Keratinocyte (primary cell): ENCODE results near the gene SDHAF1. TPM values are rescaled to one million over a fixed set of nuclear protein-coding genes. Genes with fewer than 3 reads are reported as not detected.

ENCODE experiments used
- DNase-seq: peaks from one replicate; pipeline ENCODE4 v3.0.0-alpha.2; 2011; ENCODE audit warnings: low read depth, missing footprints, low spot score
- FAIRE-seq: peaks from 2 replicates; lab custom pipeline; 2011; peaks lifted over from hg19 to GRCh38; lab: Jason Lieb, UNC
- H2AFZ ChIP-seq: 2 replicates; pipeline ENCODE4 v1.6.0; 2012; ENCODE audit warnings: low read length, control low read depth, inconsistent platforms; ENCODE audit not compliant: control insufficient read depth
- H3K27ac ChIP-seq: 2 replicates; pipeline ENCODE4 v1.5.1; 2011; ENCODE audit warnings: low read length; ENCODE audit not compliant: control insufficient read depth, insufficient read depth
- H3K27me3 ChIP-seq: 3 replicates; pipeline ENCODE4 v1.6.0; 2011; ENCODE audit warnings: low read length; ENCODE audit not compliant: control insufficient read depth, insufficient read depth; ENCODE audit errors: extremely low read depth
- H3K36me3 ChIP-seq, 2 experiments: 2 replicates in 1 of 2; 3 replicates in 1 of 2; pipeline ENCODE4 v1.5.1; 2011; ENCODE audit warnings: low read length in 2 of 2, mild to moderate bottlenecking in 1 of 2; ENCODE audit not compliant: control insufficient read depth in 2 of 2, insufficient read depth in 2 of 2; ENCODE audit errors: extremely low read depth in 1 of 2
- H3K4me1 ChIP-seq: 3 replicates; pipeline ENCODE4 v1.5.1; 2011; ENCODE audit warnings: low read length; ENCODE audit not compliant: control insufficient read depth, insufficient read depth; ENCODE audit errors: extremely low read depth
- H3K4me2 ChIP-seq: 3 replicates; pipeline ENCODE4 v1.6.0; 2011; ENCODE audit warnings: low read depth, low read length; ENCODE audit not compliant: control insufficient read depth, insufficient read depth; ENCODE audit errors: extremely low read depth
- H3K4me3 ChIP-seq, 3 experiments: fragments of 200-600 bp in 1 of 3; sonication (generic) in 1 of 3; 2 replicates in 2 of 3; 3 replicates in 1 of 3; pipeline ENCODE4 v1.5.1; 2011 to 2016; ENCODE audit warnings: low read length in 3 of 3, mild to moderate bottlenecking in 3 of 3, control low read depth in 2 of 3, inconsistent platforms in 1 of 3, low read depth in 1 of 3, mixed read lengths in 1 of 3, mixed run types in 1 of 3, moderate library complexity in 1 of 3; ENCODE audit not compliant: control insufficient read depth in 2 of 3, insufficient read depth in 2 of 3; ENCODE audit errors: extremely low read depth in 1 of 3
- H3K79me2 ChIP-seq: 2 replicates; pipeline ENCODE4 v1.6.0; 2012; ENCODE audit warnings: low read length; ENCODE audit not compliant: control insufficient read depth, insufficient read depth
- H3K9ac ChIP-seq: 3 replicates; pipeline ENCODE4 v1.6.0; 2011; ENCODE audit warnings: low read length; ENCODE audit not compliant: control insufficient read depth, insufficient read depth; ENCODE audit errors: extremely low read depth
- H3K9me1 ChIP-seq: 3 replicates; pipeline ENCODE4 v1.6.0; 2011; ENCODE audit warnings: low read length; ENCODE audit not compliant: control insufficient read depth, insufficient read depth; ENCODE audit errors: extremely low read depth
- H3K9me3 ChIP-seq: 2 replicates; pipeline ENCODE4 v1.5.1; 2012; ENCODE audit warnings: low read depth, low read length; ENCODE audit not compliant: control insufficient read depth
- H4K20me1 ChIP-seq: 3 replicates; pipeline ENCODE4 v1.6.0; 2011; ENCODE audit warnings: low read length; ENCODE audit not compliant: control insufficient read depth, insufficient read depth; ENCODE audit errors: extremely low read depth
- CTCF ChIP-seq, 3 experiments: IDR thresholded peaks in 1 of 3; conservative IDR thresholded peaks in 1 of 3; optimal IDR thresholded peaks in 1 of 3; 2 replicates in 2 of 3; 3 replicates in 1 of 3; pipeline versions ENCODE3 to v1.5.1; 2011; ENCODE audit warnings: low read length in 3 of 3, mild to moderate bottlenecking in 3 of 3, moderate library complexity in 2 of 3, control low read depth in 1 of 3, inconsistent platforms in 1 of 3; ENCODE audit not compliant: insufficient read depth in 2 of 3; ENCODE audit errors: extremely low read depth in 1 of 3
- dilution Hi-C: fragments of 300-500 bp; cut with MboI; formaldehyde crosslinking; loops from one replicate; pipeline ENCODE4 v1.7.0; 2020; ENCODE audit warnings: low sequenced_read_pairs; ENCODE audit not compliant: extremely low pct_ligation_motif_present
- polyA plus RNA-seq, 5 experiments: library from polyadenylated mRNA; depleted of rRNA in 3 of 5; stranded (reverse) in 3 of 5; stranded (forward) in 1 of 5; unstranded in 1 of 5; fragments of >200 nt; gene quantifications; 1 replicate in 1 of 5; 2 replicates in 3 of 5; 3 replicates in 1 of 5; pipeline versions ENCODE4 v1.2.1 to v1.2.3, GENCODE V29; 2011 to 2012; ENCODE audit warnings: missing spikeins in 2 of 5, low read depth in 1 of 5, low replicate concordance in 1 of 5

Gene SDHAF1
- polyA plus RNA-seq, 1 donor (not counting 4 experiments of a cell fraction or from before 2014, with no cell fraction given), result 7.3 TPM

GRCh38 chr19:35977446-35978222, 17.4 kb upstream of the SDHAF1 start:
- FAIRE-seq (no peak), DNase-seq (no peak)
- Histone ChIP-seq H3K27ac (no peak overlapping the region), H2AFZ (no peak overlapping the region), H3K79me2 (no peaks in the 10 kb centered on the region), H3K27me3 (peaks cover 6% of the 10 kb centered on the region), H3K9me1 (no peaks in the 10 kb centered on the region), H3K4me1 (no peaks in the 10 kb centered on the region), H3K9ac (no peak overlapping the region), H3K4me3 (no peak overlapping the region), H3K4me2 (no peak overlapping the region), H3K36me3 (no peaks in the 10 kb centered on the region), H4K20me1 (no peaks in the 10 kb centered on the region), H3K9me3 (no peaks in the 10 kb centered on the region)
- dilution Hi-C loops, result no loop called here
- TF ChIP-seq CTCF (optimal IDR thresholded peaks at IDR 0.05 in 1 of 3, IDR thresholded peaks at IDR 0.05 in 1 of 3, conservative IDR thresholded peaks at IDR 0.05 in 1 of 3; ENCODE audit: extremely low read depth in 1 of 3, insufficient read depth in 2 of 3, low read length in 3 of 3), result no peak

GRCh38 chr19:35978271-35978670, 16.7 kb upstream of the SDHAF1 start:
- DNase-seq, result no peak
- Histone ChIP-seq H4K20me1 (no peaks in the 10 kb centered on the region), H3K9me3 (no peaks in the 10 kb centered on the region), H3K9me1 (no peaks in the 10 kb centered on the region), H3K9ac (no peak overlapping the region), H3K27me3 (peaks cover 6% of the 10 kb centered on the region), H3K79me2 (no peaks in the 10 kb centered on the region), H3K27ac (no peak overlapping the region), H3K4me3 (no peak overlapping the region), H3K4me2 (no peak overlapping the region), H2AFZ (no peak overlapping the region), H3K4me1 (no peaks in the 10 kb centered on the region), H3K36me3 (no peaks in the 10 kb centered on the region)
- dilution Hi-C loops, result no loop called here
- FAIRE-seq, result no peak
- no peak for TF ChIP-seq CTCF (optimal IDR thresholded peaks at IDR 0.05 in 1 of 3, IDR thresholded peaks at IDR 0.05 in 1 of 3, conservative IDR thresholded peaks at IDR 0.05 in 1 of 3; ENCODE audit: extremely low read depth in 1 of 3, insufficient read depth in 2 of 3, low read length in 3 of 3)
